22Rv1 (cell line): ENCODE measurements around the gene NHERF1.

ENCODE experiments used
- H3K27ac ChIP-seq: fragments of 450-650 bp; 2 replicates; pipeline ENCODE4 v1.5.1; 2017
- CTCF ChIP-seq: fragments of 450-650 bp; IDR thresholded peaks from 2 replicates; pipeline ENCODE4 v1.5.1; 2017; ENCODE audit warnings: mild to moderate bottlenecking
- ZFX ChIP-seq: fragments of 450-650 bp; IDR thresholded peaks from 2 replicates; pipeline ENCODE4 v1.6.1; 2017; ENCODE audit warnings: antibody characterized with exemption, borderline replicate concordance

NHERF1 gene

GRCh38 chr17:74740641-74741387 lies 7.6 kb upstream of the NHERF1 start:
- H3K27ac ChIP-seq, result no peak overlapping the region
- TF ChIP-seq ZFX (no peak), CTCF (no peak)

DNA sequence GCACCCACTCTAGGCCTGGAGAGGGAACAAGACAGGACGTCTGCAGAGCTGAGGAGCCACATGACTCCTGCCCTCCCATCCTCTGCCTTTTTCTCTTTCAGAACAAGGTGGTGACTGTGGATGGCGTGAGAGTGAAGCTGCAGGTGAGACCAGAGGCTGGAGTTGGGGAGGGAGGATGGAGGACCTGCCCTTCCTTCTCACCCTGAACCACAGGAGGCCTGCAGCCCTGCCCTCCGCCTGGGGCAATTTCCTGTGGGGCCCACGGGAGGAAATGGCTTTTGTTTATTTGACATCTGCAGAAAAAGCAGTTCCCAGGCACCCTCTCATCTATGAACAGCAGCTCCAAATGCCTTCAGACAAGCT lies 6.3 kb upstream of the NHERF1 start:
- no peak for TF ChIP-seq ZFX
- no peak for TF ChIP-seq CTCF
- no peak overlapping the region for H3K27ac ChIP-seq

- no peak for TF ChIP-seq ZFX
- TF ChIP-seq CTCF, result no peak
- H3K27ac ChIP-seq, result no peak overlapping the region
Measured at GRCh38 chr17:74742978-74743545, 5.4 kb upstream of the NHERF1 start.

- no peak for TF ChIP-seq CTCF
- TF ChIP-seq ZFX, result no peak
- no peak overlapping the region for H3K27ac ChIP-seq
Measured at GRCh38 chr17:74743755-74744154, 4.7 kb upstream of the NHERF1 start.

GRCh38 chr17:74744349-74744713 lies 4.1 kb upstream of the NHERF1 start:
- TF ChIP-seq ZFX, result no peak
- no peak for TF ChIP-seq CTCF
- no peak overlapping the region for H3K27ac ChIP-seq

DNA sequence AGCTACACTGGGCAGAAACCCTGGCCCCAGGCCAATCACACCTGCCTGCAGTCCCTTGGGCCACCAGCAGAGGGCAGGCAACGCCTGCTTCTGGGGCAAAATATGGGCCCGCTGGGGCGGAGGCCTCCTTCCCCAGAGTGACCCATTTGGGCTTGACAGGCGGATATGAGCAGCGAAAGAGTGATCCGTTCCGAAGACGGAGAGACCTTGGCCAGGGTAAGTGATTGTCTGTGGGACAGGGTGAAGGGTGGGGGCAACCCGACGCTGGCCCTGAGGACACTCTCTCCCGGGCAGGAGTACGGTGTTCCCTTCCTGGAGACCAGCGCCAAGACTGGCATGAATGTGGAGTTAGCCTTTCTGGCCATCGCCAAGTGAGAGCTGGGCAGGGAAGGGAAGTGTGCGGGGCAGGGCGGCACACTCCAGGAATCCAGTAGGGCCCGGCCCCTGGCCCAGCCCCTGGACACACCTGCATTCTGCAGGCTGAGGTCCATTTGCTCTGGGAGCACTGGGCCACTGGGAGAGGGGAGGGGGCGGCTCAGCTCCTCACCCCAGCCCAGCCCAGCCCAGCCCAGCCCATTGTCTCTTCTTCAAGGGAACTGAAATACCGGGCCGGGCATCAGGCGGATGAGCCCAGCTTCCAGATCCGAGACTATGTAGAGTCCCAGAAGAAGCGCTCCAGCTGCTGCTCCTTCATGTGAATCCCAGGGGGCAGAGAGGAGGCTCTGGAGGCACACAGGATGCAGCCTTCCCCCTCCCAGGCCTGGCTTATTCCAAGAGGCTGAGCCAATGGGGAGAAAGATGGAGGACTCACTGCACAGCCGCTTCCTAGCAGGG lies 3.5 kb upstream of the NHERF1 start:
- TF ChIP-seq ZFX, result no peak
- peak; percentile 98 for TF ChIP-seq CTCF
- H3K27ac ChIP-seq, result no peak overlapping the region
